ENCODE data around the gene LAMA3. TPM values are rescaled to one million over a fixed set of nuclear protein-coding genes. Genes with fewer than 3 reads are reported as not detected.

Gene LAMA3
- total and polyA plus RNA-seq, 9 donors: 2.9 to 44.9 (median 14.8) TPM

- no peak for TF ChIP-seq EP300 (IDR thresholded peaks at IDR 0.05)
- TF ChIP-seq POLR2A (IDR thresholded peaks at IDR 0.05): no peak
- TF ChIP-seq CTCF (IDR thresholded peaks at IDR 0.05): no peak
- H3K4me1 ChIP-seq (ENCODE audit: insufficient read depth): no peaks in the 10 kb centered on the region
- WGBS, 3 donors: 90 to 93% (median 93%) methylated on average over 25 of the region's 25 CpGs
- no peak overlapping the region for H3K27ac ChIP-seq
- no peaks in the 10 kb centered on the region for H3K9me3 ChIP-seq
- intact Hi-C loops (cut with DNase I): no loop called here
- H3K27me3 ChIP-seq: no peaks in the 10 kb centered on the region
- H3K36me3 ChIP-seq: no peaks in the 10 kb centered on the region
- H3K4me3 ChIP-seq: no peak overlapping the region
- DNase-seq: no peak
These were observed 183.7 kb downstream of the LAMA3 start for GRCh38 chr18:23872701-23873550.

GRCh38 chr18:23875966-23876895 is 187.0 kb downstream of the LAMA3 start:
- Histone ChIP-seq H3K36me3 (no peaks in the 10 kb centered on the region), H3K4me3 (no peak overlapping the region), H3K27ac (no peak overlapping the region), H3K27me3 (no peaks in the 10 kb centered on the region), H3K9me3 (no peaks in the 10 kb centered on the region), H3K4me1 (ENCODE audit: insufficient read depth) (no peaks in the 10 kb centered on the region)
- DNase-seq: no peak
- intact Hi-C loops (cut with DNase I): no loop called here
- no peak for TF ChIP-seq POLR2A (IDR thresholded peaks at IDR 0.05)
- WGBS, 3 donors: 85 to 86% (median 85%) methylated on average over 11 of the region's 11 CpGs

- DNase-seq: no peak
- intact Hi-C loops (cut with DNase I): no loop called here
- no peak overlapping the region for H3K27ac ChIP-seq
- no peaks in the 10 kb centered on the region for H3K27me3 ChIP-seq
- no peaks in the 10 kb centered on the region for H3K9me3 ChIP-seq
- H3K4me1 ChIP-seq (ENCODE audit: insufficient read depth): no peaks in the 10 kb centered on the region
- TF ChIP-seq POLR2A (IDR thresholded peaks at IDR 0.05) (no peak), CTCF (IDR thresholded peaks at IDR 0.05) (no peak), EP300 (IDR thresholded peaks at IDR 0.05) (no peak)
- H3K36me3 ChIP-seq: no peaks in the 10 kb centered on the region
- H3K4me3 ChIP-seq: no peak overlapping the region
- 82 to 87% (median 82%) methylated on average over 7 of the region's 7 CpGs for WGBS, 3 donors
These were observed 187.7 kb downstream of the LAMA3 start for GRCh38 chr18:23876921-23877320.

GRCh38 chr18:23877371-23877770 is 188.1 kb downstream of the LAMA3 start:
- intact Hi-C loops (cut with DNase I): no loop called here
- Histone ChIP-seq H3K4me3 (no peak overlapping the region), H3K36me3 (no peaks in the 10 kb centered on the region), H3K9me3 (no peaks in the 10 kb centered on the region), H3K4me1 (ENCODE audit: insufficient read depth) (no peaks in the 10 kb centered on the region), H3K27ac (no peak overlapping the region), H3K27me3 (no peaks in the 10 kb centered on the region)
- DNase-seq: no peak
- TF ChIP-seq EP300 (IDR thresholded peaks at IDR 0.05): no peak
- TF ChIP-seq CTCF (IDR thresholded peaks at IDR 0.05): no peak
- TF ChIP-seq POLR2A (IDR thresholded peaks at IDR 0.05): no peak
- WGBS, 3 donors: 79 to 91% (median 86%) methylated on average over 4 of the region's 4 CpGs
